Measurements from ENCODE around the gene OR2B2.
"Not testable (repeated sequence)": the region's sequence is repeated elsewhere in the genome, so short reads cannot be mapped to it uniquely, and the experiment has no call there.

OR2B2 gene

GRCh38 chr6:27902335-27903314, 9.6 kb downstream of the OR2B2 start:
- H3K18ac ChIP-seq (ENCODE audit: low read length): no peak overlapping the region
- no peak overlapping the region for H2BK12ac ChIP-seq (ENCODE audit: low read length)
- no peaks in the 10 kb centered on the region for H3K27me3 ChIP-seq (ENCODE audit: insufficient read depth, low read length)
- H3K4me1 ChIP-seq (ENCODE audit: control insufficient read depth in 1 of 2, insufficient read depth in 2 of 2, low read length in 2 of 2): peaks cover 3 to 6% of the 10 kb centered on the region in 2 experiments
- peaks cover 0 to 2% of the 10 kb centered on the region in 2 experiments for H3K36me3 ChIP-seq (ENCODE audit: control insufficient read depth in 1 of 2, insufficient read depth in 2 of 2, low read length in 2 of 2)
- H4K12ac ChIP-seq (ENCODE audit: low read depth, low read length): no peak overlapping the region
- peaks cover 6% of the 10 kb centered on the region for H3K79me1 ChIP-seq (ENCODE audit: low read length)
- H2BK5ac ChIP-seq (ENCODE audit: low read depth, low read length, poor library complexity): no peak overlapping the region
- H3K4ac ChIP-seq (ENCODE audit: low read depth, low read length): no peak overlapping the region
- H3K4me2 ChIP-seq (ENCODE audit: low read length): peak overlapping the region; percentile 73
- no peak overlapping the region for H3K23ac ChIP-seq (ENCODE audit: low read length)
- H2BK120ac ChIP-seq (ENCODE audit: insufficient read depth, low read length, poor library complexity): peak overlapping the region; percentile 85
- H3K14ac ChIP-seq (ENCODE audit: low read length): no peak overlapping the region
- no peak overlapping the region for H3K27ac ChIP-seq (ENCODE audit: low read depth, low read length)
- no CpG with 5 or more reads among the region's 38 CpGs for WGBS (ENCODE audit: extremely low coverage, insufficient coverage, insufficient read length)
- H3K79me2 ChIP-seq (ENCODE audit: control insufficient read depth, insufficient read depth, low read length, poor library complexity): peaks cover 2% of the 10 kb centered on the region
- H3K9ac ChIP-seq (ENCODE audit: low read length): no peak overlapping the region
- no peak overlapping the region for H2AK5ac ChIP-seq (ENCODE audit: low read length)
- no peak overlapping the region for H4K8ac ChIP-seq (ENCODE audit: low read depth, low read length)
- peak overlapping the region; percentile 70 for H3K4me3 ChIP-seq (ENCODE audit: low read depth, low read length)
- H2AFZ ChIP-seq (ENCODE audit: insufficient read depth, low read length, poor library complexity): no peak overlapping the region
- DNase-seq: peak; percentile 82 to 96
- H4K91ac ChIP-seq (ENCODE audit: low read depth, low read length): no peak overlapping the region
- no peaks in the 10 kb centered on the region for H3K9me3 ChIP-seq (ENCODE audit: insufficient read depth, low read depth, low read length)

DNA sequence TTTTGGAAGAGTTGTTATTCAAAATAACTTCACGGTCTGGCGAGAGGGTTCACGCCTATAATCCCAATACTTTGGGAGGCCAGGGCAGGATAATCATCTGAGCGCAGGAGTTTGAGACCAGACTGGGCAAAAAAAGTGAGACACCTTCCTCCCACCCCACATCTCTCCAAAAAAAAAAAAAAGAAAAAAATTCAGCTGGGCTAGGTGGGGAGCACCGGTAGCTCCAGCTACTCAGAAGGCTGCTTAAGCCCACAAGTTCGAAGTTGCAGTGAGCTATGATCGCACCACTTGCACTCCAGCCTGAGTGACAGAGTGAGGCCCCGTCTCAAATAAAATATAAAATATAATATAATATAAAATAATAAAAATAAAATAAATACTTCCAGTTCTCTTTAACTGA, 10.4 kb downstream of the OR2B2 start:
- no peaks in the 10 kb centered on the region for H3K9me3 ChIP-seq (ENCODE audit: insufficient read depth, low read depth, low read length)
- H2AK5ac ChIP-seq (ENCODE audit: low read length): no peak overlapping the region
- H3K23ac ChIP-seq (ENCODE audit: low read length): no peak overlapping the region
- H3K79me1 ChIP-seq (ENCODE audit: low read length): peaks cover 8% of the 10 kb centered on the region
- no peak overlapping the region for H3K4ac ChIP-seq (ENCODE audit: low read depth, low read length)
- no peak overlapping the region for H2BK12ac ChIP-seq (ENCODE audit: low read length)
- no peaks in the 10 kb centered on the region for H3K27me3 ChIP-seq (ENCODE audit: insufficient read depth, low read length)
- no CpG with 5 or more reads among the region's 8 CpGs for WGBS (ENCODE audit: extremely low coverage, insufficient coverage, insufficient read length)
- H2AFZ ChIP-seq (ENCODE audit: insufficient read depth, low read length, poor library complexity): no peak overlapping the region
- no peak overlapping the region for H3K18ac ChIP-seq (ENCODE audit: low read length)
- DNase-seq: no peak
- no peak overlapping the region for H4K8ac ChIP-seq (ENCODE audit: low read depth, low read length)
- no peak overlapping the region for H3K4me2 ChIP-seq (ENCODE audit: low read length)
- H4K12ac ChIP-seq (ENCODE audit: low read depth, low read length): no peak overlapping the region
- no peak overlapping the region for H4K91ac ChIP-seq (ENCODE audit: low read depth, low read length)
- H2BK120ac ChIP-seq (ENCODE audit: insufficient read depth, low read length, poor library complexity): peak overlapping the region; percentile 24
- peaks cover 3 to 6% of the 10 kb centered on the region in 2 experiments for H3K4me1 ChIP-seq (ENCODE audit: control insufficient read depth in 1 of 2, insufficient read depth in 2 of 2, low read length in 2 of 2)
- no peak overlapping the region for H3K9ac ChIP-seq (ENCODE audit: low read length)
- peaks cover 0 to 2% of the 10 kb centered on the region in 2 experiments for H3K36me3 ChIP-seq (ENCODE audit: control insufficient read depth in 1 of 2, insufficient read depth in 2 of 2, low read length in 2 of 2)
- no peak overlapping the region for H3K27ac ChIP-seq (ENCODE audit: low read depth, low read length)
- no peak overlapping the region for H2BK5ac ChIP-seq (ENCODE audit: low read depth, low read length, poor library complexity)
- peaks cover 2% of the 10 kb centered on the region for H3K79me2 ChIP-seq (ENCODE audit: control insufficient read depth, insufficient read depth, low read length, poor library complexity)
- no peak overlapping the region for H3K14ac ChIP-seq (ENCODE audit: low read length)
- no peak overlapping the region for H3K4me3 ChIP-seq (ENCODE audit: low read depth, low read length)

DNA sequence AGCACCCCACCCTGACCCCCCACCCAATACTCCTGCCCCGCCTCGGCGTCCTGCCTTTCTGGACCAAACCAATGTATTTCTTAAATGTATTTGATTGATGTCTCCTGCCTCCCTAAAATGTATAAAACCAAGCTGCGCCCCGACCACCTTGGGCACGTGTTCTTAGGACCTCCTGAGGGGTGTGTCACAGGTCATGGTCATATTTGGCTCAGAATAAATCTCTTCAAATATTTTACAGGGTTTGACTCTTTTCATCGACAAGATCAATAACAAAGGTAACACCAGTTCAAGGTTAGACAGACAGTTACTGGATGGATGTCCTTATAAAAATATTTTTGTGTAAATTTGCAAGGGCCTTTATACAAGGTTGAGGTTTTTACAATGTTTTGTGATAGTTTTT, 12.0 kb downstream of the OR2B2 start:
- peaks cover 12% of the 10 kb centered on the region for H3K79me1 ChIP-seq (ENCODE audit: low read length)
- not testable (repeated sequence) for H3K9ac ChIP-seq (ENCODE audit: low read length); H3K27me3 ChIP-seq (ENCODE audit: insufficient read depth, low read length); DNase-seq; H2BK5ac ChIP-seq (ENCODE audit: low read depth, low read length, poor library complexity); H3K36me3 ChIP-seq (ENCODE audit: control insufficient read depth in 1 of 2, insufficient read depth in 2 of 2, low read length in 2 of 2); H3K14ac ChIP-seq (ENCODE audit: low read length); H3K4me1 ChIP-seq (ENCODE audit: control insufficient read depth in 1 of 2, insufficient read depth in 2 of 2, low read length in 2 of 2); H2BK120ac ChIP-seq (ENCODE audit: insufficient read depth, low read length, poor library complexity); H3K18ac ChIP-seq (ENCODE audit: low read length); H3K27ac ChIP-seq (ENCODE audit: low read depth, low read length); H4K8ac ChIP-seq (ENCODE audit: low read depth, low read length); H2AK5ac ChIP-seq (ENCODE audit: low read length); H3K4me2 ChIP-seq (ENCODE audit: low read length); H2AFZ ChIP-seq (ENCODE audit: insufficient read depth, low read length, poor library complexity); H4K12ac ChIP-seq (ENCODE audit: low read depth, low read length); H3K4me3 ChIP-seq (ENCODE audit: low read depth, low read length); H3K4ac ChIP-seq (ENCODE audit: low read depth, low read length); H3K79me2 ChIP-seq (ENCODE audit: control insufficient read depth, insufficient read depth, low read length, poor library complexity); H3K23ac ChIP-seq (ENCODE audit: low read length); H2BK12ac ChIP-seq (ENCODE audit: low read length); H3K9me3 ChIP-seq (ENCODE audit: insufficient read depth, low read depth, low read length)
- H4K91ac ChIP-seq (ENCODE audit: low read depth, low read length): peak overlapping the region; percentile 6
- no CpG with 5 or more reads among the region's 7 CpGs for WGBS (ENCODE audit: extremely low coverage, insufficient coverage, insufficient read length)

GRCh38 chr6:27899543-27899942, 12.7 kb downstream of the OR2B2 start:
- Histone ChIP-seq H3K27ac (ENCODE audit: low read depth, low read length) (no peak overlapping the region), H3K9ac (ENCODE audit: low read length) (no peak overlapping the region), H3K4ac (ENCODE audit: low read depth, low read length) (no peak overlapping the region), H3K4me1 (ENCODE audit: control insufficient read depth in 1 of 2, insufficient read depth in 2 of 2, low read length in 2 of 2) (peaks cover 6 to 9% of the 10 kb centered on the region in 2 experiments), H3K9me3 (ENCODE audit: insufficient read depth, low read depth, low read length) (no peaks in the 10 kb centered on the region), H2BK12ac (ENCODE audit: low read length) (no peak overlapping the region), H3K4me2 (ENCODE audit: low read length) (no peak overlapping the region), H4K8ac (ENCODE audit: low read depth, low read length) (no peak overlapping the region), H3K79me2 (ENCODE audit: control insufficient read depth, insufficient read depth, low read length, poor library complexity) (peaks cover 7% of the 10 kb centered on the region), H3K4me3 (ENCODE audit: low read depth, low read length) (no peak overlapping the region), H2BK5ac (ENCODE audit: low read depth, low read length, poor library complexity) (no peak overlapping the region), H4K12ac (ENCODE audit: low read depth, low read length) (no peak overlapping the region), H3K14ac (ENCODE audit: low read length) (no peak overlapping the region), H4K91ac (ENCODE audit: low read depth, low read length) (no peak overlapping the region), H2AK5ac (ENCODE audit: low read length) (no peak overlapping the region), H2BK120ac (ENCODE audit: insufficient read depth, low read length, poor library complexity) (no peak overlapping the region), H2AFZ (ENCODE audit: insufficient read depth, low read length, poor library complexity) (no peak overlapping the region), H3K23ac (ENCODE audit: low read length) (no peak overlapping the region), H3K79me1 (ENCODE audit: low read length) (peaks cover 18% of the 10 kb centered on the region), H3K36me3 (ENCODE audit: control insufficient read depth in 1 of 2, insufficient read depth in 2 of 2, low read length in 2 of 2) (peaks cover 0 to 2% of the 10 kb centered on the region in 2 experiments), H3K18ac (ENCODE audit: low read length) (no peak overlapping the region), H3K27me3 (ENCODE audit: insufficient read depth, low read length) (no peaks in the 10 kb centered on the region)
- DNase-seq: no peak

All from trophoblast cell (in vitro differentiated cells and primary cell).